Sigmoid colon (tissue), 4 donors: Measurements from ENCODE around the gene LPCAT3.

Experiments used
- CTCF ChIP-seq, 4 experiments: fragments of 450-650 bp in 3 of 4; fragments of 200-600 bp in 1 of 4; IDR thresholded peaks; one replicate each; pipeline ENCODE4 v1.5.1; 2016 to 2019; ENCODE audit warnings: antibody characterized with exemption in 4 of 4, mild to moderate bottlenecking in 3 of 4, moderate library complexity in 2 of 4
- EP300 ChIP-seq, 4 donors: sonication (generic); formaldehyde crosslinking; IDR thresholded peaks; one replicate each; pipeline ENCODE4 v1.6.1; 2017; ENCODE audit warnings: antibody characterized with exemption in 4 of 4
- POLR2A ChIP-seq, 2 donors: fragments of 450-650 bp; IDR thresholded peaks; one replicate each; pipeline ENCODE4 v1.6.1; 2016; ENCODE audit warnings: antibody characterized with exemption in 2 of 2, mild to moderate bottlenecking in 2 of 2, moderate library complexity in 2 of 2
- POLR2AphosphoS5 ChIP-seq, 4 donors: sonication (generic); formaldehyde crosslinking; IDR thresholded peaks; one replicate each; pipeline ENCODE4 v1.6.1; 2017; ENCODE audit warnings: antibody characterized with exemption in 4 of 4

- TF ChIP-seq CTCF (IDR thresholded peaks at IDR 0.05): no peak
- TF ChIP-seq POLR2A (IDR thresholded peaks at IDR 0.05): no peak
- no peak for TF ChIP-seq POLR2AphosphoS5 (IDR thresholded peaks at IDR 0.05)
- no peak for TF ChIP-seq EP300 (IDR thresholded peaks at IDR 0.05)
Observed at GRCh38 chr12:6946920-6947374, 71.3 kb downstream of the LPCAT3 start.
